Prostate gland (tissue), 2 donors: ENCODE measurements around the gene SMG5.
A peak's percentile ranks its signal among the peaks of the same experiment; 100 is the strongest.

Experiments used
- POLR2AphosphoS5 ChIP-seq: sonication (generic); formaldehyde crosslinking; IDR thresholded peaks from one replicate; pipeline ENCODE4 v1.6.1; 2017; ENCODE audit warnings: antibody characterized with exemption
- TF ChIP-seq, protein P1 (sequence below), 4 experiments: fragments of 200-600 bp in 2 of 4; fragments of 450-650 bp in 2 of 4; sonication (generic) in 2 of 4; IDR thresholded peaks; 1 replicate in 3 of 4; 2 replicates in 1 of 4; pipeline ENCODE4 v1.5.1; 2016 to 2019; ENCODE audit warnings: antibody characterized with exemption in 4 of 4, mild to moderate bottlenecking in 2 of 4, moderate library complexity in 2 of 4

GRCh38 chr1:156310962-156311361 lies 28.3 kb upstream of the SMG5 start:
- TF ChIP-seq, protein P1, sequence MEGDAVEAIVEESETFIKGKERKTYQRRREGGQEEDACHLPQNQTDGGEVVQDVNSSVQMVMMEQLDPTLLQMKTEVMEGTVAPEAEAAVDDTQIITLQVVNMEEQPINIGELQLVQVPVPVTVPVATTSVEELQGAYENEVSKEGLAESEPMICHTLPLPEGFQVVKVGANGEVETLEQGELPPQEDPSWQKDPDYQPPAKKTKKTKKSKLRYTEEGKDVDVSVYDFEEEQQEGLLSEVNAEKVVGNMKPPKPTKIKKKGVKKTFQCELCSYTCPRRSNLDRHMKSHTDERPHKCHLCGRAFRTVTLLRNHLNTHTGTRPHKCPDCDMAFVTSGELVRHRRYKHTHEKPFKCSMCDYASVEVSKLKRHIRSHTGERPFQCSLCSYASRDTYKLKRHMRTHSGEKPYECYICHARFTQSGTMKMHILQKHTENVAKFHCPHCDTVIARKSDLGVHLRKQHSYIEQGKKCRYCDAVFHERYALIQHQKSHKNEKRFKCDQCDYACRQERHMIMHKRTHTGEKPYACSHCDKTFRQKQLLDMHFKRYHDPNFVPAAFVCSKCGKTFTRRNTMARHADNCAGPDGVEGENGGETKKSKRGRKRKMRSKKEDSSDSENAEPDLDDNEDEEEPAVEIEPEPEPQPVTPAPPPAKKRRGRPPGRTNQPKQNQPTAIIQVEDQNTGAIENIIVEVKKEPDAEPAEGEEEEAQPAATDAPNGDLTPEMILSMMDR (IDR thresholded peaks at IDR 0.05) = no peak
- TF ChIP-seq POLR2AphosphoS5 = peak; percentile 64
